IPS-18a (cell line): Measurements from ENCODE around the gene ZFAND4.
"Not testable (repeated sequence)": the region's sequence is repeated elsewhere in the genome, so short reads cannot be mapped to it uniquely, and the experiment has no call there.

Source experiments
- H3K27ac ChIP-seq: one replicate; pipeline ENCODE4 v1.5.1; 2013; ENCODE audit warnings: low read length
- H3K27me3 ChIP-seq: one replicate; pipeline ENCODE4 v1.6.1; 2013; ENCODE audit warnings: mild to moderate bottlenecking, low read length; ENCODE audit not compliant: control insufficient read depth, insufficient read depth
- H3K36me3 ChIP-seq: one replicate; pipeline ENCODE4 v1.6.1; 2013; ENCODE audit warnings: low read depth, low read length; ENCODE audit not compliant: control insufficient read depth
- H3K4me1 ChIP-seq: one replicate; pipeline ENCODE4 v1.6.1; 2013; ENCODE audit warnings: low read depth, low read length; ENCODE audit not compliant: control insufficient read depth
- H3K4me3 ChIP-seq: one replicate; pipeline ENCODE4 v1.5.1; 2013; ENCODE audit warnings: low read length
- H3K9ac ChIP-seq: one replicate; pipeline ENCODE4 v1.6.1; 2013; ENCODE audit warnings: mild to moderate bottlenecking, low read length, moderate library complexity
- H3K9me3 ChIP-seq: one replicate; pipeline ENCODE4 v1.6.1; 2013; ENCODE audit warnings: low read depth, low read length; ENCODE audit not compliant: control insufficient read depth

ZFAND4 gene

GRCh38 chr10:45627412-45628048 lies 45.0 kb downstream of the ZFAND4 start:
- peaks cover 5% of the 10 kb centered on the region for H3K36me3 ChIP-seq
- H3K9ac ChIP-seq, result no peak overlapping the region
- H3K4me3 ChIP-seq, result no peak overlapping the region
- no peak overlapping the region for H3K27ac ChIP-seq
- no peaks in the 10 kb centered on the region for H3K27me3 ChIP-seq
- no peaks in the 10 kb centered on the region for H3K4me1 ChIP-seq
- no peaks in the 10 kb centered on the region for H3K9me3 ChIP-seq

GRCh38 chr10:45625879-45626278 lies 46.7 kb downstream of the ZFAND4 start:
- no peaks in the 10 kb centered on the region for H3K4me1 ChIP-seq
- no peaks in the 10 kb centered on the region for H3K27me3 ChIP-seq
- no peaks in the 10 kb centered on the region for H3K9me3 ChIP-seq
- H3K27ac ChIP-seq, result no peak overlapping the region
- peaks cover 5% of the 10 kb centered on the region for H3K36me3 ChIP-seq
- no peak overlapping the region for H3K9ac ChIP-seq
- no peak overlapping the region for H3K4me3 ChIP-seq

- Histone ChIP-seq H3K27ac (no peak overlapping the region), H3K36me3 (peaks cover 5% of the 10 kb centered on the region), H3K27me3 (no peaks in the 10 kb centered on the region), H3K4me1 (no peaks in the 10 kb centered on the region), H3K4me3 (no peak overlapping the region), H3K9me3 (no peaks in the 10 kb centered on the region), H3K9ac (no peak overlapping the region)
Observed at GRCh38 chr10:45624724-45625123, 47.8 kb downstream of the ZFAND4 start.

- no peak overlapping the region for H3K4me3 ChIP-seq
- H3K9me3 ChIP-seq, result no peaks in the 10 kb centered on the region
- H3K27me3 ChIP-seq, result no peaks in the 10 kb centered on the region
- H3K36me3 ChIP-seq, result no peaks in the 10 kb centered on the region
- no peak overlapping the region for H3K27ac ChIP-seq
- no peak overlapping the region for H3K9ac ChIP-seq
- H3K4me1 ChIP-seq, result no peaks in the 10 kb centered on the region
Observed at GRCh38 chr10:45614869-45615268, 57.7 kb downstream of the ZFAND4 start.

- no peaks in the 10 kb centered on the region for H3K27me3 ChIP-seq
- no peak overlapping the region for H3K27ac ChIP-seq
- no peaks in the 10 kb centered on the region for H3K9me3 ChIP-seq
- no peak overlapping the region for H3K4me3 ChIP-seq
- no peaks in the 10 kb centered on the region for H3K4me1 ChIP-seq
- H3K36me3 ChIP-seq, result no peaks in the 10 kb centered on the region
- H3K9ac ChIP-seq, result no peak overlapping the region
Observed at GRCh38 chr10:45612741-45613140, 59.8 kb downstream of the ZFAND4 start.

GRCh38 chr10:45608052-45608451 lies 64.5 kb downstream of the ZFAND4 start:
- Histone ChIP-seq H3K9ac (no peak overlapping the region), H3K36me3 (no peaks in the 10 kb centered on the region), H3K27ac (no peak overlapping the region), H3K4me1 (no peaks in the 10 kb centered on the region), H3K27me3 (no peaks in the 10 kb centered on the region), H3K9me3 (no peaks in the 10 kb centered on the region), H3K4me3 (no peak overlapping the region)

- H3K27ac ChIP-seq, result no peak overlapping the region
- no peak overlapping the region for H3K9ac ChIP-seq
- H3K36me3 ChIP-seq, result no peaks in the 10 kb centered on the region
- no peaks in the 10 kb centered on the region for H3K9me3 ChIP-seq
- H3K4me3 ChIP-seq, result no peak overlapping the region
- H3K4me1 ChIP-seq, result no peaks in the 10 kb centered on the region
- no peaks in the 10 kb centered on the region for H3K27me3 ChIP-seq
Observed at GRCh38 chr10:45607276-45607675, 65.3 kb downstream of the ZFAND4 start.

- Histone ChIP-seq H3K4me1 (no peaks in the 10 kb centered on the region), H3K9ac (no peak overlapping the region), H3K27ac (no peak overlapping the region), H3K27me3 (no peaks in the 10 kb centered on the region), H3K9me3 (no peaks in the 10 kb centered on the region), H3K4me3 (no peak overlapping the region), H3K36me3 (no peaks in the 10 kb centered on the region)
Observed at GRCh38 chr10:45602836-45603235, 69.7 kb downstream of the ZFAND4 start.

GRCh38 chr10:45602082-45602730 lies 70.4 kb downstream of the ZFAND4 start:
- Histone ChIP-seq H3K4me1 (no peaks in the 10 kb centered on the region), H3K4me3 (no peak overlapping the region)

GRCh38 chr10:45601254-45601930 lies 71.2 kb downstream of the ZFAND4 start:
- not testable (repeated sequence) for H3K4me1 ChIP-seq, H3K27me3 ChIP-seq, H3K27ac ChIP-seq, H3K4me3 ChIP-seq, H3K36me3 ChIP-seq, H3K9ac ChIP-seq, H3K9me3 ChIP-seq

More at GRCh38 chr10:45602082-45602730, 70.4 kb downstream of the ZFAND4 start:
- no peaks in the 10 kb centered on the region for H3K27me3 ChIP-seq
- H3K9me3 ChIP-seq, result no peaks in the 10 kb centered on the region
- H3K9ac ChIP-seq, result no peak overlapping the region
- H3K27ac ChIP-seq, result no peak overlapping the region
- no peaks in the 10 kb centered on the region for H3K36me3 ChIP-seq

- not testable (repeated sequence) for H3K4me1 ChIP-seq, H3K9ac ChIP-seq, H3K27me3 ChIP-seq, H3K27ac ChIP-seq, H3K36me3 ChIP-seq, H3K9me3 ChIP-seq, H3K4me3 ChIP-seq
Observed at GRCh38 chr10:45600337-45601253, 72.0 kb downstream of the ZFAND4 start.
